Ramos (cell line): ENCODE data around the gene KTN1.

ENCODE experiments used
- in situ Hi-C: fragments of 300-500 bp; cut with MboI; formaldehyde crosslinking; loops from one replicate; pipeline ENCODE4 v1.14.3; 2022; ENCODE audit warnings: low sequenced_read_pairs; ENCODE audit not compliant: unreplicated experiment

The KTN1 gene

DNA sequence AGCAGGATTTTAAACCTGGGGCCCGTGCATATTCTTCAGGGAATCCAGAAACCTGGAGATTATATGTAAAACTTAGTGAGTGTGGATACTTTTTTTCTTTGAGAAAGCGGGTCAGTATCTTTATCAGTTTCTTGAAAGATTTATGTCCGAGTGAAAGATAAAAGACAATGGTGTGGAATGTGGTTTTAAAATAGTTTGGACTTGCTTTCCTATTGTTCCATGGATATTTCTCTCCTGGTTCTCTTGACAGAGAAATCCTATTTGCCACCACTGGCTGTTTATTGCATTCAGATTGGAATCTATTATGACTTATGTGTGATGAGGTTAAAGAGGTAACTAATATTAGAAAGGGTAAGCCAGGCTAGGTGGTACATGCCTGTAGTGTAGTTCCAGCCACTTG lies 27.4 kb downstream of the KTN1 start:
- in situ Hi-C loops, result no loop called here

DNA sequence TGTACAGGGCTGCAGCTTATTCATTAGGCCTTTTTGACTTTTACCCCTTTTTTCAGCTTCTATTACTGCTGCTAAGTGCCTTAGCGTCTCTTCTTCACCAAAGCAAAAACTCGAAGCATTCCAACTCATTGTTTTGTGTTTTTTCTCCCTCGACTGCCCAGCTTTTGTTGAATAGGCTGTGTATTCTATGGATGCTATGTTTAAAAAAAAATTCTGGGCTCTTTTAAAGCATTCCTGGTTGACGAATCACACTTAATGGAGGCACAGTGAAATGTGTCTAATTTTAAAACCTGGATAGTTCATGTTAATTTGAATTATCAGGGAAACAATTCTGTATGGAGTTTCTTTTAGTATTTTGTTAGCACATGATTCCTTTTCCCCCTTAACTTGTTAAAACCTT lies 29.7 kb downstream of the KTN1 start:
- in situ Hi-C loops, result no loop called here

DNA sequence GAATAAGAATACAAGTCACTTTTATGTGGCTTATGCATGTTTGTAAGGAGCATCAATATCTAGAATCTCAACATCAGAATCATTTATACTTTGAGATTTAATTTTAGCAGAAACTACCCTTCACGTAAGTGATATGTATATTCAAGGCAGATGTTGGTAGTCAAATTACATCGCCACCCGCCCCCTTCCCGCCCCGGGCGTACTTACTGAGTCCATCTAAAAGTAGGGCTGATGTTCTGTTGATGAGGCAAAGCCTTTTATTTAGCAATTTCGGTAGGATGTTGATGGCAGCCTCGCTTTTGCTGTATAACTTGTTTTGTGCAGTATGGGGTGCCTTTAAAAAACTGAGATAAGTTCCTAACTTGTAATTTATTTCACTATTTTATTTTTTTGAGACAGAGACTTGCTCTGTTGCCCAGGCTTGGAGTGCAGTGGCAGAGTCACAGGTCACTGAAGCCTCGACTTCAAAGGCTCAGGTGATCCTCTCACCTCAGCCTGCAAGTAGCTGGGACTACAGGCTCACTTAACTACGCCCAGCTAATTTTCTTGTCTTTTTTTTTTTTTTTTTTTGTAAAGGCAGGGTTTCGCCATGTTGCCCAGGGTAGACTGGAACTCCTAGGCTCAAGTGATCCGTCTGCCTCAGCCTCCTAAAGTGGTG lies 30.8 kb downstream of the KTN1 start:
- in situ Hi-C loops, result no loop called here

DNA sequence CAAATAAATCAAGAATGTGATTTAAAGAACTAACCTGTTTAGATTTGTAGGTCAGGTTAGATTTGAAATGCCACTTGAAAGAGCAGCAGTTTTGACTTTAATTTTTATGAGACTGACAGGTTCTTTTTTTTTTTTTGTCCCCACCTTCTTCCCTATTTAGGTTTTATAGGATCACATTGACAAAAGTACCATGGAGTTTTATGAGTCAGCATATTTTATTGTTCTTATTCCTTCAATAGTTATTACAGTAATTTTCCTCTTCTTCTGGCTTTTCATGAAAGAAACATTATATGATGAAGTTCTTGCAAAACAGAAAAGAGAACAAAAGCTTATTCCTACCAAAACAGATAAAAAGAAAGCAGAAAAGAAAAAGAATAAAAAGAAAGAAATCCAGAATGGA lies 31.9 kb downstream of the KTN1 start:
- in situ Hi-C loops, result no loop called here

DNA sequence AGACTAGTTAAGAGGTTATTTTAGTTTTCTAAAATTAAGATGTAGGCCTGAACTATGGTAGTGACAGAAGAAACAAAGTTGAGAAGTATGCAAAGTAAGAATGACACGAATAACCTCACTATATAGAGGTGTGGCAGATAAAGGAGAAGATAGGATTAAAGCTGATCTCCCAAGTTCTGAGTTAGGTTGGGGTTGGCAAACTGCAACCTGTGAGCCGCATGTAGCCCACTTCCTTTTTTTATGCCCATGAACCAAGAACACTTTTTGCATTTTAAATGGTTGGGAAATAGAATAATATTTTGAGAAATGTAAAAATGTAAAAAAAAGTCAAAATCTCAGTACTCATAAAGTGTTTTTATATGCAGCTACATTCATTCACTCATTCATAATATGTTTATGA lies 34.3 kb downstream of the KTN1 start:
- in situ Hi-C loops, result no loop called here

DNA sequence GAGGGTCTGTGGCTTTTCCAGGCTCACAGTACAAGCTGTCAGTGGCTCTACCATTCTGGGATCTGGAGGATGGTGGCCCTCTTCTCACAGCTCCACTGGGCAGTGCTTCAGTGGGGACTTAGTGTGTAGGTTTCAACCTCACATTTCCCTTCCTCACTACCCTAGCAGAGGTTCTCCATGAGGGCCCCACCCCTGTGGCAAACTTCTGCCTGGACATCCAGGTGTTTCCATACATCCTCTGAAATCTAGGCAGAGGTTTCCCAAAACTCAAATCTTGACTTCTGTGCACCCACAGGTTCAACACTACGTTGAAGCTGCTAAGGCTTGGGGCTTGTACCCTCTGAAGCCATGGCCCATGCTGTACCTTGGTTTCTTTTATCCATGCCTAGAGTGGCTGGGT lies 40.3 kb downstream of the KTN1 start:
- in situ Hi-C loops, result no loop called here

DNA sequence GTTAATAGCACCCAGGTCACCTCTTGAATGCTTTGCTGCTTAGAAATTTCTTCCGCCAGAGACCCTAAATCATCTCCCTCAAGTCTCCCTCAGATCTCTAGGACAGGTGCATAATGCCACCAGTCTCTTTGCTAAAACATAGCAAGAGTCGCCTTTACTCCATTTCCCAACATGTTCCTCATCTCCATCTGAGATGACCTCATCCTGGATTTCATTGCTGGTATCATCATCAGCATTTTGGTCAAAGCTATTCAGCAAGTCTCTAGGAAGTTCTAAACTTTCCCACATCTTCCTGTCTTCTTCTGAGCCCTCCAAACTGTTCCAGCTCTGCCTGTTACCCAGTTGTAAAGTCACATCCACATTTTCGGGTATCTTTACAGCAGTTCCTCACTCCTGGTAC lies 41.0 kb downstream of the KTN1 start:
- in situ Hi-C loops, result no loop called here

DNA sequence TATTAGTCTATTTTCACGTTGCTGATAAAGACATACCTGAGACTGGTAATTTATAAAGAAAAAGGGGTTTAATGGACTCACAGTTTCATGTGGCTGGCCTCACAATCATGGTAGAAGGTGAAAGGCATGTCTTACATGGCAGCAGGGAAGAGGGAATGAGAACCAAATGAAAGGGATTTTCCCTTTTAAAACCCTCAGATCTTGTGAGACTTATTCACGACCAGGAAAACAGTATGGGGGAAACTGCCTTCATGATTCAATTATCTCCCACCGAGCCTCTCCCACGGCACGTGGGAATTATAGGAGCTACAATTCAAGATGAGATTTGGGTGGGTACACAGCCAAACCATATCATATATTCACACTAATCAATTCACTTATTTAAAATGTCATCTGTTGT lies 41.4 kb downstream of the KTN1 start:
- in situ Hi-C loops, result no loop called here

DNA sequence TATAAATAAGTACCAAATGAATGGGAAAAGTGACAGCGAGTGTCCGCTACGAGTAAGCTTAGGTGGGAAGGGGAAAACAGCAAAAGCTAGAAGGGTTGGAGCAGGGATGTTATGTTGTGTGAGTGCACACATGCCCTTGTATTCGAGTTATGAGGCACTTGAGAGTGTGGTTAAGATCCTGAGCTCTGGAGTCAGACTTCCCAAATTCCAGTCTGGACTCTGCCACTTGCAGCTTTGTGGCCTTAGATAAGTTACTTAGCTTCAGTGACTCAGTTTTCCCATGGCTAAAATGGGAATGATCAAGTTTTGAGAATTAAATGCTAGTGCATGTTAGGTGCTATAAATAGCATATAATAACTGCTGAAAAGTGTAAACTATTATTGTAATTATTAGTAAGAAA lies 44.9 kb downstream of the KTN1 start:
- in situ Hi-C loops, result no loop called here

DNA sequence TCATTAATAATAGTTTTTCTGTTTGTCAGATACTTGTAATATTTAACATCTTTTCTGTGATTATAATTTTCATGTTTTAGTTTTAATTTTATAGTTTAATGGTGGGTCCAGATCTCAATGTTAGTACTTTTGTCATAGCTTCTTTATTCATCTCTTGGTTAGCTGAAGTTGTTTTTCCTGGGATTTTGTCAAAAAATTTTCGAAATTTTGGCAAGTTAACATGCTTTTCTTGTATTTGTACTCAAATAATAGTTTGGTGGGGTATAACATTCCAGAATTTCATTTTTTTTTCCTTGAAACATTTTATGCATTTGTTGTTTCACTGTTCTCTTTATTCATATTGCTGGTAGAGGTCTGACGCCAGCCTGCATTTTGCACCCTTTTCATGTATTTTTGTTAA lies 45.5 kb downstream of the KTN1 start:
- in situ Hi-C loops, result no loop called here

DNA sequence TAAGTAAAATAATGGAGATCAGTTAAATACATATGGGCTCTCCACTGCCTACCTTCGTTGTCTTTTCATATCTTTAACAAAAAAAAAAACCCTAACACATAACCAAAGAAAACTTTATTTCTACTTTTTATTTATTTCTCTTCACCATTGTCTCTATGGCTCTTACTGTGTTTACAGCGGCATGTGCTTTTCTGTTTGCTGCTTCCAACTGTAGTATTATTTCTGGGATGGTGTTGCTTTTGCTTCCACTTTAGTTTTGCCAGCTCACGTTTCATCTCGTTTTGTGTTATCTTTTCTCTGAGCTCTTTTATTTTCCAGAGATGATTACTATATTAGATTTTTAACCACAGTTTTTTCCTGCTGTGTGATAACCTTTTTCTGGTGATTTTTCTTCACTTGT lies 46.1 kb downstream of the KTN1 start:
- in situ Hi-C loops, result no loop called here

DNA sequence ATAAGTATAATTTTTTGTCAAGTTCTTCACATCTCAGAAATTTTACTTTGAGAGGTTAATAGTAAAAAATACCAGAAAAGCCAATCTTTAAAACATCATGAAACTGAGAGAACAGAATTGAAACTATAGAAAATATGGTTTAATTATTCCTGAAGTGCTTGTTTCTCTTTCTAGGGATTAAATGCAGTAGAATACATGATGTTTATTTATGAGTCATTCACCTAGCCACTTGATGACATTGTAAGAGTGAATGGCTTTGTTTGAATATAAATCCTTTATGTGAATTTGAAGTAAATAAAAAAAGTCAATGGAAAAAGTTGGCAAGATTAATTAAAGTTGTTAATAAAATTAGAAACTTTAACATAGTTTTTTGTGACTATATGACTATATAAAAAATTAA lies 48.4 kb downstream of the KTN1 start:
- in situ Hi-C loops, result no loop called here

DNA sequence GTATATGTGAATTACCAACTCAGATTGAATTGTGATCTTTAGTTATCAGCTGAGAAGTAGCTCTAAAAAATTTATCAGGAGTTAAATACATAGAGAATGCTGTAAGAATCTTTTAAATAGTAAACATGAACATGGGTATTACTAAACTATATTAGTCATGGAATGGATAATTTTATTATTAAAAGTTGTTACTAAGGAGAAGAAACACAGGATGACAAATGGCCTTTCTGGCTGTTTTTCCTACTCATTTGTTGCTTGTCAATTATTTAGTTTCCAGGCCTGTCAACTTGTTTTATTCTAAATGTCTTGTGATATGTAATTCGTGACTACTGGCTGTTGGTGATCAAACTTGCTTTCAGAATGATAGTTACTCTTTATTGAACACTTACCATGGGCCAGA lies 58.7 kb downstream of the KTN1 start:
- in situ Hi-C loops, result no loop called here

DNA sequence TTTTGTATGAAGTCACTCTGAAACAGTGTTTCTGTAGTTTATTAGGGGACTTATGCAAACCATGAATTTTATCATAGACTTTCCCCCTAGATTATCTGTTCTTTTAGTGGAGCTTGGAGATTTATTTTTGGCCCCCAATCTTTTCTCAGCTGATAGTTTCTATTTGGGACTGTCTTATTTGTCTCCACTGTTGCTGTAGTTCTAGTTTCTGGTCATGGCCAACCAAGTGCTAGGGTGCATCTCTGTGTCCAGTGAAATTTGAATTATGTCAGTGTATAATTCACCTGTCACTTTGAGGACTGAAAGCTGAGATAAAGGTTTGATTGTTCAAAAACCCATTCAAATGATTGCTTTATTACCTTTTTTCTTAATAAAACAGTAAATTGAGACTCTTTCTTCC lies 61.3 kb downstream of the KTN1 start:
- in situ Hi-C loops, result no loop called here

DNA sequence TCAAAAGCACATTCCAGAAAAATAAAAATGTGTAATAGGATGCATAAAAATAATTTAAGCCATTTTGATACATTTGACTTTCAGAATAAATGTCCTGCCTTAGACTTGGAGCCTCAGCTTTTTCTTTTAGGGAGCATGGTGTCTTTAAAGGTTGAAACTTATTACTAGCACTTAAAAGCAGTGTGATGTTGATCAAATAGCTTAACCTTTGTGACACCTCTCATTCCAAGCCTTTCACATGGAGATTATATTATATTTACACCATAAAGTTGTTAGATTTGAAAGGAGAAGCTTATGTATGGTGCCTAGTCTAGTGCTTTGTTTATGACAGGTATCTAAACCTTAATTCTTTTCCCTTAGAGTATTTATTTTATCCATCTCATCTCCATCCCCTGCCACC lies 61.9 kb downstream of the KTN1 start:
- in situ Hi-C loops, result no loop called here

DNA sequence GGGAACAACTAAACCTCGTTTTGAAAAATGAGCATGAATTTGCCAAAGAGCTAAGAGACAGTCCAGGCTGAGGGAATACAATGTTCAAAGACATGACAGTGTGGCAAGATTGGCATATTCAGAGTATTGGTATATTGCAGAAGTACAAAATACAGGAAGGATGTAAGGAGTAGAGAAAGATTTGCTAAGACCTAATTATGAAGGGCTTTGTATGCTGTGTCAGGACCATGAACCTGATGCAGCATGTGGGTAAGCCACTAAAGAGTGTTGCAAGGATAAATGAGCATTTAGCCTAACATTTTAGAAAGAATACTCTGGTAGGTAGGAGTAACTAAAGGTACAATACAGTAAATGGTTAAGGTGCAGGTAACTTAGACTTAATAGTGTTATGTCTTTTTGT lies 65.1 kb downstream of the KTN1 start:
- in situ Hi-C loops, result no loop called here

DNA sequence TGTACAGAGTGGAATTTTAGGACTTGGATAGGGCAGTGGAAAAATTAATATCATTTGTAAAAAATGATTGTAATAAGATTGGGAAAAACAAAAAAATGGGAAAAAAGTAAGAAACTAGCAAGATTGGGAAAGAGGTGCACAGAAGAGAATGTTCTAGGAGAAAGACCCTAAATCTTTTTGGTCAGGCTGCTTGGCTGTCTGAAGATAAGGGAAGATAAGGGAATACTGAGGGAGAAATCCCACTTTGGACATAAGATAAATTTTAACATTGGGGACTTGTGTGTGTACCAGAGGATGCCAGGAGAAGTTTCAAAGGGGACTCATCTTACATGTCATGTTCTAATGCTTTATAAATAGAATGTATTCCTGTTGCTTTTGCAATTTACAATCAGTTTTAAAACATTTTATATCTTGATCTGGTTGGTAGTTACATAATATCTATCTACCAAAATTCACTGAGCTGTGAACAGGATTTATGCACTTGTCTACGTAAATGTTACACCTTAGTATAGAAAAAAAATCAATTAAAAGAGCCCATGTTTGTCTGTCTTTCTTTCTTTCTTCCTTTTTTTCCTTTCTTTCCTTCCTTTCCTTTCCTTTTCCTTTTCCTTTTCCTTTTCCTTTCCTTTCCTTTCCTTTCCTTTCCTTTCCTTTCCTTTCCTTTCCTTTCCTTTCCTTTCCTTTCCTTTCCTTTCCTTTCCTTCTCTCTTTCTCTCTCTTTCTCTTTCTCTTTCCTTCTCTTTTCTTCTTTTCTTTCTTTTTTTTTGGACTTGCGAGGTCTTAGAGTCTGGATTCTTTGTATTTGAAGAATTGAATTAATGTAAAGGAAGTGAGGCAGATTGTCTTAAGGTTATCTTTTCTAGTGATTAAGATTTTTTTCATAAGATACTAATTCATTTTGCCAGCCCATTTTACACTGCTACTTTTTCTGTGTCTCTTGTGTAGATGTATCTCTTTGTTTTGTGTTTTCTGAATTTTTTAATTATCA lies 66.1 kb downstream of the KTN1 start:
- in situ Hi-C loops, result no loop called here

DNA sequence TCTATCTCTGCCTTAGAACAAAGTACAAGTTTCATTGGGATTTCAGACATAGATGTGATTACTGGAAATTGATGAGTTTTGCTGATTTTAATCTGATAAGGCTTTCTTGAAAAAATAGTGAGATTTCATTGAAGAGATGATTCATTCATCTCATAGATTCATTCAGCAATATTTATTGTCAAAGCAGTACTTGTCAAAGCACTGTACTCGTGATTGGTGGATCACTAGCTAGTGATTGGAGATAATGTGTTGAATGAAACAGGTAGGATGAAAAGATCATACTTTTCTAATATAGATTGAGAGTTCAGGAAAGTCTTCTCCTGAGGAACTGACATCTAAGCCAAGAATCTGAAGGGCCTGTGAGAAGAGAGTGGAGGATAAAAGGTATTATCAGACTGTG lies 71.0 kb downstream of the KTN1 start:
- in situ Hi-C loops, result no loop called here

DNA sequence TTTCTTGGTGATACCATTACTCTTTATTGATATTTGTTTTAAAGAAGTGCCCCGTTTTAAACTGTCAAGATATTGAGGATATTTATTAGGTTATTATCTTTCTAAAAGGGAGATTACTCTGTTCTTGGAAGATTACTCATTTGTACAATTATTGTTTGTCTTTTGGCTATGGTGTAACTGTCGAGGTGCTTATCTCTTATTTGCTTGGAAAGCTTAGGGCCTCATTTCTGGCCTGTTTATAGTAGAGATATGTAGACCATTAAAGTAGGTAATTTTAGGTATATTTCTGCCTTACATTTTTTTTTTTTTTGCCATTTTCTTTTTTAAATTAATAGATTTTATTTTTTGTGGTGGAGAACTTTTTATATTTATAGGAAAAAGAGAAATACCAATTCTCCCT lies 74.2 kb downstream of the KTN1 start:
- in situ Hi-C loops, result no loop called here

DNA sequence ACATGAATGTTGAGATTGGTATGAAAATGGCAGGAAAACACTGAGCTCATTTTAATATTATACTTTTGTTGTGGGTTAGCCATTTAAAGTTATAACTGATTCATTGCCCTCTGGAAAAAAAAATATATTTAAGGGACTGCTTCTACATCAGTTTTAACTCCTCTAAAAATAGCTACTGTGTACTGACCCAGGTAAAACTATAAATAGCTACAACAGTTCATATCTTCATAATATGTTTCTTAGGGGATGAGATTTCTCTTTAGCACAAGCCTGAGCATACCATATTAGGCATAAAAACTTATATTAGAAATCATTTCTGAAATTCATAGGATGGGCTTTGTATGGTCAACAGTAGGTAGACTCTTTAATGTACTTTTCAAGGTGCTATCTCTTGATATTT lies 81.0 kb downstream of the KTN1 start:
- in situ Hi-C loops, result no loop called here

DNA sequence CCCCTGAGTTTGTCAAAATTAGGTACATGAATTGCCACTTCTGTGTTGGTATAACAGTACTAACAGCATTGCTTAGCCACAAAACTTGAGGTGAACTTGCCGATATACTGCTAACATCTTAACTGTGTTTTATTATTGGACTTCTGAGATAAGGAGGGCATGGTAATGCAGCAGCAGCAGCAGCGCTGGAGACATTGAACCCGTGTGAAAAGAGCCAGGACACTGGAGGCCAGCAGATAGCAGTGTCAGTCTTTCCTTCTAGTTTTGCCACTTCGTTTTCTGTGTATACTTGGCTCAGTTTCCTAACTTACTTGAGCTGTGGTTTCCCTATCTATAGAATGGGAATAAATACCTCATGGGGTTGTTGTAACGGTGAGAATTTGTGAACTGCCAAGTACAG lies 82.7 kb downstream of the KTN1 start:
- in situ Hi-C loops, result no loop called here
